Effector memory CD4-positive, alpha-beta T cell (primary cell): ENCODE results near the gene ARFGAP1.

Source experiments
- DNase-seq, 3 donors: peaks; one replicate each; pipeline ENCODE4 v3.0.0-alpha.2; 2020
- H3K27ac ChIP-seq: 2 replicates; pipeline ENCODE4 v1.7.0; 2013; ENCODE audit warnings: mild to moderate bottlenecking, low read length, moderate library complexity; ENCODE audit not compliant: insufficient read depth, poor library complexity, severe bottlenecking
- H3K27me3 ChIP-seq: replicated peaks from 2 replicates; pipeline ENCODE4 v1.7.0; 2013; ENCODE audit warnings: mild to moderate bottlenecking, low read length; ENCODE audit not compliant: insufficient read depth, control insufficient read depth, poor library complexity, severe bottlenecking
- H3K36me3 ChIP-seq: 2 replicates; pipeline ENCODE4 v1.7.0; 2013; ENCODE audit warnings: mild to moderate bottlenecking, low read length, moderate library complexity; ENCODE audit not compliant: control insufficient read depth, insufficient read depth
- H3K4me1 ChIP-seq: 2 replicates; pipeline ENCODE4 v1.7.0; 2013; ENCODE audit warnings: low read length, mild to moderate bottlenecking; ENCODE audit not compliant: control insufficient read depth, insufficient read depth, poor library complexity, severe bottlenecking
- H3K4me3 ChIP-seq: 2 replicates; pipeline ENCODE4 v1.7.0; 2013; ENCODE audit warnings: low read length, low read depth, mild to moderate bottlenecking; ENCODE audit not compliant: insufficient read depth, poor library complexity, severe bottlenecking
- H3K9me3 ChIP-seq: 2 replicates; pipeline ENCODE4 v1.7.0; 2013; ENCODE audit warnings: mild to moderate bottlenecking, low read length, moderate library complexity; ENCODE audit not compliant: control insufficient read depth

Gene ARFGAP1

GRCh38 chr20:63290136-63290676, 17.6 kb downstream of the ARFGAP1 start:
- no peak for DNase-seq
- peaks cover 6% of the 10 kb centered on the region for H3K4me1 ChIP-seq
- no peaks in the 10 kb centered on the region for H3K9me3 ChIP-seq
- H3K4me3 ChIP-seq, result no peak overlapping the region
- no peak overlapping the region for H3K27ac ChIP-seq
- H3K36me3 ChIP-seq, result peaks cover 27% of the 10 kb centered on the region
- peaks cover 2% of the 10 kb centered on the region for H3K27me3 ChIP-seq

DNA sequence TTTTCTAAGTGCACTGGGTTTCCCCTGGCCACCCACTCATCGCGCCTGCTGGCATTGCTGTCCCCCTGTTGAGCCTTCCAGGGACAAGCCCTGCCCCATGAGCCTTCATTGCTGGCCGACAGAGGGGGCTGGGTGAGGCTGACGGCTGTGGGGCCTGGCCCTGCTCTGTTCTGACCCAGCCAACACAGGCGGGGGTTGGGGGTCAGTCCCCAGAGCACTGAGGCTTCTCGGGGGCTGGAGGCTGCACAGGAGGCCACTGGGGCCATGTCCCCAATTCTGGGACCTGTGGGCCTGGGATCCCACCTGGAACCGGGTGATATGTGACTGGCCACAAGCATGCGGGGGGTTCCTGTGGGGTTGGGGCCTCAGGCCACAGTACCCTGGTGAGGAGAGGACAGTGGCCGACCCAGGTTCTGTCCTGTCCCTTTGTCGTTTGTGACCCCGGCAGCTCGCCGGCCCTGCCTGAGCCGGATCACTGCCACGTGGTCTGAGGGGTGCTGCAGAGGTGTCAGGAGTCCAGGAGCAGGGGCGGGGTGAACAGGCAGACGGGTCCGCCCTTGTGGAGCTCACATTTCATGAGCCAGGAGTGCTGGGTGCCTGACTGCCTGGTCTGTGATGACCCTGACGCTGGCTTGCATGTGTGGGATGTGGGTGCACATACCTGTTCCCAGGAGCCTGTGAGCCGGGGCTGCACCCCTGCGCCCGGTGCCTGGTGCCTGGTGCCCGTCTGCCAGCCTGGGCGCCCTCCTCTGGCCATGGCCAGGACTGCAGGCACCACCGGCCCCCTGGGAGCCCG, 18.3 kb downstream of the ARFGAP1 start:
- Histone ChIP-seq H3K36me3 (peaks cover 25% of the 10 kb centered on the region), H3K4me1 (peaks cover 12% of the 10 kb centered on the region), H3K9me3 (no peaks in the 10 kb centered on the region), H3K27me3 (peaks cover 2% of the 10 kb centered on the region), H3K4me3 (no peak overlapping the region), H3K27ac (no peak overlapping the region)
- DNase-seq, result peak in 2 of 3 donors; percentile 22 to 34

DNA sequence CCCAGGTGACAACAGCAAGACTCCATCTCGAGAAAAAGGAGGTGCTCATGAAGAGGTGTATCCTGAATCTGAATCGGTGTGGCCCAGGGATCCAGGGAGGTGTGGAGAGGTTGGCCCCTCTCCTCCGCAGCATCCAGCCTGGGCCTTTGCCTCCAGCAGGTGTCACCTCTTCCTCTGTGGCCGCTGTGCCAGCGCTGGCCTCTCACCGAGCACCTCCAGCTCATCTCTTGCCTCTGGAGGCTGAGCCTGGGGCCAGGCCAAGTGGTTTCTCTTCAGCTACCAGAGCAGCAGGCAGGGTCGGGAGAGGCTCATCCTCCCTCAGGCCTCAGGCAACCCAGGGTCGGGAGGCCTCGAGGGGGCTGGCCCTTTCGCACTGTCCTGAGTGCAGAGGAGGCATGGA, 19.2 kb downstream of the ARFGAP1 start:
- no peak overlapping the region for H3K27ac ChIP-seq
- H3K36me3 ChIP-seq, result peaks cover 20% of the 10 kb centered on the region
- H3K27me3 ChIP-seq, result peaks cover 2% of the 10 kb centered on the region
- no peak overlapping the region for H3K4me3 ChIP-seq
- H3K4me1 ChIP-seq, result peaks cover 12% of the 10 kb centered on the region
- no peak for DNase-seq
- no peaks in the 10 kb centered on the region for H3K9me3 ChIP-seq

- Histone ChIP-seq H3K27me3 (peaks cover 2% of the 10 kb centered on the region), H3K4me1 (peaks cover 12% of the 10 kb centered on the region), H3K36me3 (peaks cover 15% of the 10 kb centered on the region), H3K4me3 (no peak overlapping the region), H3K9me3 (no peaks in the 10 kb centered on the region), H3K27ac (no peak overlapping the region)
- DNase-seq, result no peak
Measured at GRCh38 chr20:63292292-63292701, 19.7 kb downstream of the ARFGAP1 start.

DNA sequence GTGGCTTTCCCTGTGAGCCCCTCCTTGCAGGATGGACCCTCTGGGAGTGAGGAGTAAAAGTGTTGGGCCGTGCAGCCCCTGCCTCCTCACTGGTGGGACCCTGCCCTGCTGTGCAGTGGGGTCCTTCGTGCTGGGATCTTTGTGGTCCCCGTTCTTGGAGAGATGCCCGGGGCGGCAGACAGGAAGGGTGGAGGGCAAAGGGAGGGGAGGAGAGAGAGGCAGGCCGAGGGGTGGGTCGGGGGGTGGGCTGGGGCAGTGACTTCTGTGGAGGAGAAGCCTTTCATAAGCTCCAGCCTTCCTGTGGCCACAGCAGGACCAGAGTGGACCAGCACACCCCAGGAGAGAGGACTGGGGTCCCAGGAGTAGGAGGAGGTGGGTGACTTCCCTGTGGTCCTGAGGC, 20.3 kb downstream of the ARFGAP1 start, which contains the start of gene COL20A1:
TSS of gene COL20A1 (plus strand) at position 283 of the 400 bp plus-strand sequence. CDS start 1,922 bp downstream, outside the sequence.
- Histone ChIP-seq H3K9me3 (no peaks in the 10 kb centered on the region), H3K36me3 (peaks cover 11% of the 10 kb centered on the region), H3K27me3 (peaks cover 2% of the 10 kb centered on the region), H3K27ac (no peak within 1 kb of the TSS), H3K4me3 (no peak within 1 kb of the TSS), H3K4me1 (peaks cover 12% of the 10 kb centered on the region)
- no peak for DNase-seq

- Histone ChIP-seq H3K27me3 (peaks cover 2% of the 10 kb centered on the region), H3K9me3 (no peaks in the 10 kb centered on the region), H3K4me1 (peaks cover 12% of the 10 kb centered on the region), H3K4me3 (no peak overlapping the region), H3K27ac (no peak overlapping the region), H3K36me3 (peaks cover 6% of the 10 kb centered on the region)
- no peak for DNase-seq
Measured at GRCh38 chr20:63293456-63293855, 20.8 kb downstream of the ARFGAP1 start.

GRCh38 chr20:63293871-63294535, 21.4 kb downstream of the ARFGAP1 start:
- DNase-seq, result no peak
- peaks cover 2% of the 10 kb centered on the region for H3K27me3 ChIP-seq
- H3K4me3 ChIP-seq, result no peak overlapping the region
- no peak overlapping the region for H3K27ac ChIP-seq
- H3K36me3 ChIP-seq, result peaks cover under 1% of the 10 kb centered on the region
- H3K9me3 ChIP-seq, result no peaks in the 10 kb centered on the region
- H3K4me1 ChIP-seq, result peaks cover 12% of the 10 kb centered on the region

DNA sequence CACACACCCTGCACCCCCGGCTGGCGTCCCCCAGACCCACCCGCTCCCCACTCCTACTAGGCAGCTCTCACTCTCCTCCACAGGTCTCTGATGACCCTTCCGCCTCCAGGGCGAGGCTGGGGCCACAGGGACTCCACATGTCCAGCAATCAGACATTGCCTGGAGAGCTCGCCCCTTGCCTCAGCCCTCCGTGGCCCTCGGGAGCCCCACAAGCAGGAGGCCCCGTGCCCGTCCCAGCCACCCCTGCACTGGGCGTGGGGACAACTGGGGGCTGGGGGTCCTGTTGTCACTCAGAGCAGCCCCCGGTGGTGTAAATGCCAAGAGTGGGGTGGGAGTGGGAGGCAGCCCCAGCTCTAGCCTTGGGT, 21.9 kb downstream of the ARFGAP1 start:
- Histone ChIP-seq H3K4me1 (peaks cover 12% of the 10 kb centered on the region), H3K27me3 (peaks cover 2% of the 10 kb centered on the region)

GRCh38 chr20:63295018-63295417, 22.4 kb downstream of the ARFGAP1 start:
- Histone ChIP-seq H3K27ac (no peak overlapping the region), H3K36me3 (no peaks in the 10 kb centered on the region), H3K4me3 (no peak overlapping the region), H3K27me3 (peaks cover 2% of the 10 kb centered on the region), H3K4me1 (peaks cover 12% of the 10 kb centered on the region), H3K9me3 (no peaks in the 10 kb centered on the region)
- no peak for DNase-seq

More for the DNA sequence above, 21.9 kb downstream of the ARFGAP1 start:
- no peak overlapping the region for H3K4me3 ChIP-seq
- H3K36me3 ChIP-seq, result no peaks in the 10 kb centered on the region
- no peak for DNase-seq
- no peaks in the 10 kb centered on the region for H3K9me3 ChIP-seq
- H3K27ac ChIP-seq, result no peak overlapping the region

DNA sequence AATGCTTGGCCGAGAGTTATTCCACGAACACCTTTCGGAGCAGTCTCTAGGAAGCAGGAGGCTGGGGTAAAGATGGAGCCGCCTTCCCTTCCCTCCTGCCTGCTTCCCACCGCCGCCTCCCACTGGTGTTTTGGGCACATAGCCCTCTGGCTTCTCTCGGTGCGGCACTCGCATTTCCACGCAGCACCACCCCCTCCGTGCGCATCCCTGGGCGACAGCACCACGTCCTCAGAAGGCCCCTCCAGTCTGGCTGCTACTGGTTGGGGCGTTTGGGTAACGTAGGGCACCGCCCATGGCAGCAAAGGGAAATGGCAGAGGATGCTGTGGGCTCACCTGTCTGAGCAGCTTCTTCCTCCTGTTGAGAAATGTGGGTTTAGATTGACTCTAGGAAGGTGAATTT, 22.8 kb downstream of the ARFGAP1 start:
- no peak for DNase-seq
- peaks cover 2% of the 10 kb centered on the region for H3K27me3 ChIP-seq
- no peak overlapping the region for H3K4me3 ChIP-seq
- H3K36me3 ChIP-seq, result no peaks in the 10 kb centered on the region
- peaks cover 12% of the 10 kb centered on the region for H3K4me1 ChIP-seq
- no peak overlapping the region for H3K27ac ChIP-seq
- H3K9me3 ChIP-seq, result no peaks in the 10 kb centered on the region
